WTC11 (cell line): ENCODE measurements around the gene PLBD2. TPM values are rescaled to one million over a fixed set of nuclear protein-coding genes. Genes with fewer than 3 reads are reported as not detected.

Source experiments
- ATAC-seq: fragments of 200-7000 bp; cut with Tn5 transposase; 2 replicates; pipeline ENCODE4 v1.10.0; 2021; ENCODE audit warnings: mild to moderate bottlenecking, moderate library complexity
- CTCF ChIA-PET: fragments of 300-600 bp; sonication (Branson Sonifier 250); formaldehyde crosslinking; loops from one replicate; lab custom pipeline; 2021; ENCODE audit warnings: antibody characterized with exemption; lab: Charles Lee
- POLR2A ChIA-PET: fragments of 350-600 bp; sonication (Branson Sonifier 250); formaldehyde crosslinking; loops from one replicate; lab custom pipeline; 2021; ENCODE audit warnings: antibody characterized with exemption; lab: Charles Lee
- DNase-seq: peaks from one replicate; pipeline ENCODE4 v3.0.0; 2021; ENCODE audit warnings: low spot score
- H3K27ac Mint-ChIP-seq: 2 replicates; pipeline ENCODE4 v1.8.0; 2021; ENCODE audit warnings: mixed read lengths
- H3K27me3 Mint-ChIP-seq: 2 replicates; pipeline ENCODE4 v1.8.0; 2021; ENCODE audit warnings: low read depth, mild to moderate bottlenecking, moderate library complexity, mixed read lengths
- H3K36me3 Mint-ChIP-seq: 2 replicates; pipeline ENCODE4 v1.8.0; 2021; ENCODE audit warnings: mixed read lengths
- H3K4me1 Mint-ChIP-seq: 2 replicates; pipeline ENCODE4 v1.8.0; 2022; ENCODE audit warnings: mixed read lengths
- H3K4me3 Mint-ChIP-seq: 2 replicates; pipeline ENCODE4 v1.8.0; 2021; ENCODE audit warnings: mild to moderate bottlenecking, moderate library complexity, mixed read lengths
- H3K9me3 Mint-ChIP-seq: 2 replicates; pipeline ENCODE4 v1.8.0; 2021; ENCODE audit warnings: mixed read lengths
- CBFB ChIP-seq: sonication (generic); formaldehyde crosslinking; IDR thresholded peaks from 2 replicates; pipeline ENCODE4 v1.8.1; 2022; ENCODE audit warnings: mild to moderate bottlenecking, low read depth, missing genetic modification reagents
- FOXK1 ChIP-seq: sonication (generic); formaldehyde crosslinking; IDR thresholded peaks from 2 replicates; pipeline ENCODE4 v1.8.0; 2022; ENCODE audit warnings: mild to moderate bottlenecking, moderate library complexity, missing genetic modification reagents
- FOXP1 ChIP-seq: sonication (generic); formaldehyde crosslinking; IDR thresholded peaks from 2 replicates; pipeline ENCODE4 v1.8.0; 2022; ENCODE audit warnings: missing genetic modification reagents, mild to moderate bottlenecking, moderate library complexity, borderline replicate concordance
- HMGA2 ChIP-seq: fragments of 250-450 bp; sonication (Bioruptor Pico); IDR thresholded peaks from 2 replicates; pipeline ENCODE4 v1.4.0; 2021; ENCODE audit warnings: mild to moderate bottlenecking, moderate library complexity
- HMGXB4 ChIP-seq: sonication (generic); formaldehyde crosslinking; IDR thresholded peaks from 2 replicates; pipeline ENCODE4 v1.8.1; 2023; ENCODE audit warnings: mild to moderate bottlenecking, moderate library complexity, missing genetic modification reagents
- NR1H2 ChIP-seq: sonication (generic); formaldehyde crosslinking; IDR thresholded peaks from 2 replicates; pipeline ENCODE4 v1.9.0; 2021; ENCODE audit warnings: mild to moderate bottlenecking, moderate library complexity, missing genetic modification reagents
- NR2C2 ChIP-seq: sonication (generic); formaldehyde crosslinking; IDR thresholded peaks from 2 replicates; pipeline ENCODE4 v1.8.0; 2022; ENCODE audit warnings: mild to moderate bottlenecking, missing genetic modification reagents
- SOX15 ChIP-seq: fragments of 250-450 bp; sonication (Bioruptor Pico); IDR thresholded peaks from 2 replicates; pipeline ENCODE4 v1.9.0; 2021; ENCODE audit warnings: mild to moderate bottlenecking
- USF1 ChIP-seq: sonication (generic); formaldehyde crosslinking; IDR thresholded peaks from 2 replicates; pipeline ENCODE4 v1.8.0; 2022; ENCODE audit warnings: mild to moderate bottlenecking, missing genetic modification reagents
- ZNF121 ChIP-seq: sonication (generic); formaldehyde crosslinking; IDR thresholded peaks from 2 replicates; pipeline ENCODE4 v1.8.0; 2023; ENCODE audit warnings: missing genetic modification reagents
- ZNF219 ChIP-seq: sonication (generic); formaldehyde crosslinking; IDR thresholded peaks from 2 replicates; pipeline ENCODE4 v1.8.0; 2023; ENCODE audit warnings: missing genetic modification reagents, mild to moderate bottlenecking, borderline replicate concordance
- ZNF281 ChIP-seq: sonication (generic); formaldehyde crosslinking; IDR thresholded peaks from 2 replicates; pipeline ENCODE4 v1.8.0; 2023; ENCODE audit warnings: mild to moderate bottlenecking, missing genetic modification reagents
- ZNF671 ChIP-seq: fragments of 250-450 bp; sonication (Bioruptor Pico); IDR thresholded peaks from 2 replicates; pipeline ENCODE4 v1.8.0; 2021; ENCODE audit warnings: mild to moderate bottlenecking
- total RNA-seq: library from RNA; stranded (reverse); gene quantifications from 3 replicates; pipeline ENCODE4 v1.2.3, GENCODE V29; 2021
- TF ChIP-seq, protein P1 (sequence below): sonication (generic); formaldehyde crosslinking; IDR thresholded peaks from 2 replicates; pipeline ENCODE4 v1.8.0; 2023; ENCODE audit warnings: missing genetic modification reagents
- TF ChIP-seq, protein P2 (sequence below): sonication (generic); formaldehyde crosslinking; IDR thresholded peaks from 2 replicates; pipeline ENCODE4 v1.8.0; 2022; ENCODE audit warnings: mild to moderate bottlenecking, missing genetic modification reagents
- TF ChIP-seq, protein P3 (sequence below): sonication (generic); formaldehyde crosslinking; IDR thresholded peaks from 2 replicates; pipeline ENCODE4 v1.8.1; 2022; ENCODE audit warnings: mild to moderate bottlenecking, missing genetic modification reagents, moderate library complexity, borderline replicate concordance
- TF ChIP-seq, protein P4 (sequence below): sonication (generic); formaldehyde crosslinking; IDR thresholded peaks from 2 replicates; pipeline ENCODE4 v1.8.1; 2023; ENCODE audit warnings: mild to moderate bottlenecking, missing genetic modification reagents, moderate library complexity

The PLBD2 gene
- total RNA-seq, 1 experiment from 2014 or later: 34.8 TPM

- no peak for TF ChIP-seq CBFB (CRISPR knock-in tag)
These were observed 38.6 kb downstream of the PLBD2 start (continued) for GRCh38 chr12:113396828-113397496.

GRCh38 chr12:113397497-113398197 is 39.3 kb downstream of the PLBD2 start:
- POLR2A ChIA-PET: no interaction called here

GRCh38 chr12:113398346-113399290 is 40.2 kb downstream of the PLBD2 start:
- ATAC-seq: no peak
- H3K4me1 Mint-ChIP-seq: no peaks in the 10 kb centered on the region
- H3K4me3 Mint-ChIP-seq: no peak overlapping the region
- H3K27me3 Mint-ChIP-seq: peaks cover 3% of the 10 kb centered on the region; the same call in 1 of the 2 replicates
- no peaks in the 10 kb centered on the region for H3K36me3 Mint-ChIP-seq
- ChIA-PET POLR2A (no interaction called here), CTCF (no interaction called here)
- no peak overlapping the region for H3K27ac Mint-ChIP-seq
- DNase-seq: no peak
- no peaks in the 10 kb centered on the region for H3K9me3 Mint-ChIP-seq
- TF ChIP-seq, protein P1, sequence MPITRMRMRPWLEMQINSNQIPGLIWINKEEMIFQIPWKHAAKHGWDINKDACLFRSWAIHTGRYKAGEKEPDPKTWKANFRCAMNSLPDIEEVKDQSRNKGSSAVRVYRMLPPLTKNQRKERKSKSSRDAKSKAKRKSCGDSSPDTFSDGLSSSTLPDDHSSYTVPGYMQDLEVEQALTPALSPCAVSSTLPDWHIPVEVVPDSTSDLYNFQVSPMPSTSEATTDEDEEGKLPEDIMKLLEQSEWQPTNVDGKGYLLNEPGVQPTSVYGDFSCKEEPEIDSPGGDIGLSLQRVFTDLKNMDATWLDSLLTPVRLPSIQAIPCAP (CRISPR knock-in tag): no peak
- TF ChIP-seq NR1H2 (no peak), FOXP1 (CRISPR knock-in tag) (no peak), ZNF281 (CRISPR knock-in tag) (no peak)
- TF ChIP-seq, protein P2, sequence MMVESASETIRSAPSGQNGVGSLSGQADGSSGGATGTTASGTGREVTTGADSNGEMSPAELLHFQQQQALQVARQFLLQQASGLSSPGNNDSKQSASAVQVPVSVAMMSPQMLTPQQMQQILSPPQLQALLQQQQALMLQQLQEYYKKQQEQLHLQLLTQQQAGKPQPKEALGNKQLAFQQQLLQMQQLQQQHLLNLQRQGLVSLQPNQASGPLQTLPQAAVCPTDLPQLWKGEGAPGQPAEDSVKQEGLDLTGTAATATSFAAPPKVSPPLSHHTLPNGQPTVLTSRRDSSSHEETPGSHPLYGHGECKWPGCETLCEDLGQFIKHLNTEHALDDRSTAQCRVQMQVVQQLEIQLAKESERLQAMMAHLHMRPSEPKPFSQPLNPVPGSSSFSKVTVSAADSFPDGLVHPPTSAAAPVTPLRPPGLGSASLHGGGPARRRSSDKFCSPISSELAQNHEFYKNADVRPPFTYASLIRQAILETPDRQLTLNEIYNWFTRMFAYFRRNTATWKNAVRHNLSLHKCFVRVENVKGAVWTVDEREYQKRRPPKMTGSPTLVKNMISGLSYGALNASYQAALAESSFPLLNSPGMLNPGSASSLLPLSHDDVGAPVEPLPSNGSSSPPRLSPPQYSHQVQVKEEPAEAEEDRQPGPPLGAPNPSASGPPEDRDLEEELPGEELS (CRISPR knock-in tag): no peak

More at GRCh38 chr12:113397497-113398197, 39.3 kb downstream of the PLBD2 start:
- no peaks in the 10 kb centered on the region for H3K36me3 Mint-ChIP-seq
- no peak overlapping the region for H3K4me3 Mint-ChIP-seq
- no peak overlapping the region for H3K27ac Mint-ChIP-seq
- H3K27me3 Mint-ChIP-seq: peaks cover 3% of the 10 kb centered on the region; the same call in 1 of the 2 replicates
- no peak for DNase-seq
- H3K9me3 Mint-ChIP-seq: no peaks in the 10 kb centered on the region
- TF ChIP-seq ZNF121 (CRISPR knock-in tag) (no peak), HMGA2 (CRISPR knock-in tag) (no peak), FOXK1 (CRISPR knock-in tag) (no peak), HMGXB4 (no peak), ZNF219 (no peak), SOX15 (CRISPR knock-in tag) (no peak), USF1 (CRISPR knock-in tag) (no peak), ZNF671 (CRISPR knock-in tag) (no peak), NR2C2 (CRISPR knock-in tag) (no peak), NR1H2 (no peak)
- TF ChIP-seq, protein P3, sequence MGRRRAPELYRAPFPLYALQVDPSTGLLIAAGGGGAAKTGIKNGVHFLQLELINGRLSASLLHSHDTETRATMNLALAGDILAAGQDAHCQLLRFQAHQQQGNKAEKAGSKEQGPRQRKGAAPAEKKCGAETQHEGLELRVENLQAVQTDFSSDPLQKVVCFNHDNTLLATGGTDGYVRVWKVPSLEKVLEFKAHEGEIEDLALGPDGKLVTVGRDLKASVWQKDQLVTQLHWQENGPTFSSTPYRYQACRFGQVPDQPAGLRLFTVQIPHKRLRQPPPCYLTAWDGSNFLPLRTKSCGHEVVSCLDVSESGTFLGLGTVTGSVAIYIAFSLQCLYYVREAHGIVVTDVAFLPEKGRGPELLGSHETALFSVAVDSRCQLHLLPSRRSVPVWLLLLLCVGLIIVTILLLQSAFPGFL: no peak
- TF ChIP-seq, protein P1 (CRISPR knock-in tag): no peak
- TF ChIP-seq, protein P4, sequence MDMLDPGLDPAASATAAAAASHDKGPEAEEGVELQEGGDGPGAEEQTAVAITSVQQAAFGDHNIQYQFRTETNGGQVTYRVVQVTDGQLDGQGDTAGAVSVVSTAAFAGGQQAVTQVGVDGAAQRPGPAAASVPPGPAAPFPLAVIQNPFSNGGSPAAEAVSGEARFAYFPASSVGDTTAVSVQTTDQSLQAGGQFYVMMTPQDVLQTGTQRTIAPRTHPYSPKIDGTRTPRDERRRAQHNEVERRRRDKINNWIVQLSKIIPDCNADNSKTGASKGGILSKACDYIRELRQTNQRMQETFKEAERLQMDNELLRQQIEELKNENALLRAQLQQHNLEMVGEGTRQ (CRISPR knock-in tag): no peak
- CTCF ChIA-PET: interaction anchor here (1.1 kb wide), 1 partner anchor 28 kb away, joined by 4 read pairs; no protein-coding TSS in a partner anchor
- H3K4me1 Mint-ChIP-seq: peaks cover 3% of the 10 kb centered on the region; the same call in 1 of the 2 replicates
- no peak for ATAC-seq
